MM.1S (cell line): ENCODE results near the gene RAPGEF4.

Source experiments
- CTCF ChIP-seq: fragments of 300-600 bp; sonication (generic); IDR thresholded peaks from 2 replicates; pipeline ENCODE4 v1.5.1; 2016; ENCODE audit warnings: antibody characterized with exemption, low read length, mixed read lengths
- EZH2 ChIP-seq: fragments of 300-600 bp; sonication (generic); optimal IDR thresholded peaks from 2 replicates; pipeline ENCODE3; 2017; ENCODE audit warnings: low read depth, mild to moderate bottlenecking, antibody characterized with exemption, low read length, mixed read lengths

- no peak for TF ChIP-seq EZH2
- TF ChIP-seq CTCF = no peak
Measured at GRCh38 chr2:172905937-172906811, 170.5 kb downstream of the RAPGEF4 start.
